ENCODE results near the gene RTP1.

The RTP1 gene

DNA sequence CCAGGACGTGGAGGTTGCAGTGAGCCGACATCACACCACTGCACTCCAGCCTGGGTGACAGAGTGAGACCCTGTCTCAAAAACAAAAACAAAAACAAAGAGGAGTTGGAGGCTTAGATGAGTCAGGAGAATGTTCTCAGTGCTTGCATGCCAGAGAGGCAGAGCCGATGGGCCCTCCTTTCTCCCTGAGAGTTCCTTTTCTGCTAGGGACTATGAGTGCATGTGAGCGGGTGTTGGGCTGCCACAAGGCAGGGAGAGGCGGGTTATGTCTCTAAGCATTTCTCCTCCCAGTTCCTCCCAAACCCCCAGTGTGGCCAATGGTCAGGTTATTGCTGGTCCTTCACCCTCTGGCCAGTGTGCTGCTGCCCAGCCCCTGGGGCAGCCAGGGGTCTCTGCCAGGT is 45.1 kb downstream of the RTP1 start:
- H3K36me3 ChIP-seq (ENCODE audit: insufficient read depth, insufficient read length, low read length) = no peaks in the 10 kb centered on the region
- H3K9ac ChIP-seq (ENCODE audit: insufficient read length, low read depth) = no peak overlapping the region
- H3K9me3 ChIP-seq (ENCODE audit: insufficient read depth, low read length) = no peaks in the 10 kb centered on the region
- no peak for DNase-seq (ENCODE audit: low read depth, low spot score)
- TF ChIP-seq YY1 (IDR thresholded peaks at IDR 0.05; ENCODE audit: insufficient read depth, insufficient read length) = no peak
- TF ChIP-seq SUZ12 (IDR thresholded peaks at IDR 0.05; ENCODE audit: extremely low read depth, insufficient read depth, insufficient read length) = no peak
- no peak for TF ChIP-seq ZNF274 (IDR thresholded peaks at IDR 0.05; ENCODE audit: low read depth, low read length)
- no peaks in the 10 kb centered on the region for H3K27me3 ChIP-seq (ENCODE audit: insufficient read depth, insufficient read length)
- no peak overlapping the region for H3K4me3 ChIP-seq (ENCODE audit: insufficient read length, low read depth)
- H3K4me1 ChIP-seq (ENCODE audit: insufficient read depth, insufficient read length) = peaks cover 6% of the 10 kb centered on the region

DNA sequence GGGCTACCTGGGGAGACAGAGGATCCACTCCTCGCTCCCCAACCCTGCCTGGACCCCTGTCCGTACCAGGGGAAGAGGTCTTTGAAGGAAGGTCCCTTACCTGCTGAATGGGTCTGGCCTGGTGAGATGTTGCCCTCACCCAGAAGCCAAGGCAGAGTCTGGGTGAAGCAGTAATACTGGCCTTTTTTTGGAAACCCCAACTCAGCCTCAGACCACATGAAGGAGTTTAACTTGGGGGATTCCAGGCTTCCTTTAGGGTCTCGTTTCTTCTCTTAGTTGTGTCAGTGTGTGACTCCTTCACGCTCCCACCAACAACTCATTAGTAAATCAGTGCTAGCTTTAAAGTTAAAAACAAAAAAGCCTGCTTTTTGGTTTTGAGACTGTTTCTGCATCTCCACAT is 45.6 kb downstream of the RTP1 start:
- Histone ChIP-seq H3K4me3 (ENCODE audit: insufficient read length, low read depth) (no peak overlapping the region), H3K27me3 (ENCODE audit: insufficient read depth, insufficient read length) (no peaks in the 10 kb centered on the region), H3K4me1 (ENCODE audit: insufficient read depth, insufficient read length) (peaks cover 6% of the 10 kb centered on the region), H3K9ac (ENCODE audit: insufficient read length, low read depth) (no peak overlapping the region), H3K36me3 (ENCODE audit: insufficient read depth, insufficient read length, low read length) (no peaks in the 10 kb centered on the region), H3K9me3 (ENCODE audit: insufficient read depth, low read length) (no peaks in the 10 kb centered on the region)
- no peak for DNase-seq (ENCODE audit: low read depth, low spot score)
- TF ChIP-seq YY1 (IDR thresholded peaks at IDR 0.05; ENCODE audit: insufficient read depth, insufficient read length) = no peak
- TF ChIP-seq SUZ12 (IDR thresholded peaks at IDR 0.05; ENCODE audit: extremely low read depth, insufficient read depth, insufficient read length) = no peak
- TF ChIP-seq ZNF274 (IDR thresholded peaks at IDR 0.05; ENCODE audit: low read depth, low read length) = no peak

DNA sequence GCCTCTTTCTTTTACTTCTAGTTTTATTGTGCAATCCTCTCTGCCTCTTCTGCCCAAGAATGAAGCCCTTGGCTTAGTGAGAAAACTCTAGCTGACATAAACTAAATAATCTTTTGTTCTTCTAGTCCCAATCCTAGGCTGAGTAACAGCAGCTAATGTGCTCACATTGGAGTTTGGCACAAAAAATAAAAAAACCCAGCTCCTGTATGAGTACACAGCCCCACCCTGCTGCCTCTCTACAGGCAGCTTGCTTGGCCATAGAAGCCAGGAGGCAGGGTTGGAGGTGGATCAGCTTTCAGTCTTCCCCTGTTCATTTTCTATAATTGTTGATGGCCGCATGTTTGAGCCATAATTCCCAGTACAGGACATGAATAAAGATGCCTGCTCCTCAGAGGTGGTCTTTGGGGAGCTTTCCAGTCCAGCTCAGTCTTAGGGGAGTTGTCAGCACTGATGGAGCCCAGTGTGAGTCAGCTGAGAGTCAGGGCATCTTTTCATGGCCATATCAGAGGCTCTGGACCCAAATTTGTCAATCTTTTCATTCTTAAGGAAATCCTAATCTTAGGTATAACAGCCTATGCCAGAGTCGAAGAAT is 46.7 kb downstream of the RTP1 start:
- Histone ChIP-seq H3K27me3 (ENCODE audit: insufficient read depth, insufficient read length) (no peaks in the 10 kb centered on the region), H3K4me1 (ENCODE audit: insufficient read depth, insufficient read length) (peaks cover 6% of the 10 kb centered on the region), H3K36me3 (ENCODE audit: insufficient read depth, insufficient read length, low read length) (no peaks in the 10 kb centered on the region), H3K9ac (ENCODE audit: insufficient read length, low read depth) (no peak overlapping the region), H3K9me3 (ENCODE audit: insufficient read depth, low read length) (no peaks in the 10 kb centered on the region), H3K4me3 (ENCODE audit: insufficient read length, low read depth) (no peak overlapping the region)
- no peak for DNase-seq (ENCODE audit: low read depth, low spot score)
- TF ChIP-seq YY1 (IDR thresholded peaks at IDR 0.05; ENCODE audit: insufficient read depth, insufficient read length) = no peak
- TF ChIP-seq ZNF274 (IDR thresholded peaks at IDR 0.05; ENCODE audit: low read depth, low read length) = no peak
- no peak for TF ChIP-seq SUZ12 (IDR thresholded peaks at IDR 0.05; ENCODE audit: extremely low read depth, insufficient read depth, insufficient read length)

DNA sequence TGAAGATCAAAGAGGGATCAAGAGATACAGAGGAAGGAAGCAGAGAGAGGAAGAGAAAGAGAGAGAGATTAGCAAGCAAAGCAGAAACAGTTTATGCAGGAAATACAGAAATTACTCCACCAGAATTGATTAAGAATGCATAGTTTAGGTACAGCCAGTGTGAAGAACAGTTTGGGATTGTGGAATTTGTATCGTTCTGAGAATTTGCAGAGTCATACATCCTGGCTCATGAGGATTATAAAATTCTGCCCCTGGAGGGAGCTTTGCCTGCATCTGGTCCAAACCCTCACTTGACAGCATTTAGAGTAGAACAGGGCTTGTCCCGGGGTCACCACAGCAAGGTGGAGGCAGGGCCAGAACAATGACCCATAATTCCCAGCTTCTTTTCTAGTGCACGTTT is 50.1 kb downstream of the RTP1 start:
- no peaks in the 10 kb centered on the region; the same call in 1 of the 2 replicates for H3K9me3 ChIP-seq (ENCODE audit: insufficient read depth, low read length)
- no peaks in the 10 kb centered on the region for H3K36me3 ChIP-seq (ENCODE audit: insufficient read depth, insufficient read length, low read length)
- no peaks in the 10 kb centered on the region for H3K27me3 ChIP-seq (ENCODE audit: insufficient read depth, insufficient read length)
- H3K4me3 ChIP-seq (ENCODE audit: insufficient read length, low read depth) = no peak overlapping the region
- DNase-seq (ENCODE audit: low read depth, low spot score) = no peak
- TF ChIP-seq SUZ12 (IDR thresholded peaks at IDR 0.05; ENCODE audit: extremely low read depth, insufficient read depth, insufficient read length) (no peak), ZNF274 (IDR thresholded peaks at IDR 0.05; ENCODE audit: low read depth, low read length) (no peak), YY1 (IDR thresholded peaks at IDR 0.05; ENCODE audit: insufficient read depth, insufficient read length) (no peak)
- H3K9ac ChIP-seq (ENCODE audit: insufficient read length, low read depth) = no peak overlapping the region
- H3K4me1 ChIP-seq (ENCODE audit: insufficient read depth, insufficient read length) = peaks cover 7% of the 10 kb centered on the region
